Activated B cell treated with CpG ODN at 0.5 μM for 24 hours (primary cell): ENCODE data around the gene ANP32A. TPM values are rescaled to one million over a fixed set of nuclear protein-coding genes. Genes with fewer than 3 reads are reported as not detected.
"Not testable (repeated sequence)": the region's sequence is repeated elsewhere in the genome, so short reads cannot be mapped to it uniquely, and the experiment has no call there.

Experiments used
- ATAC-seq: fragments of 200-7000 bp; cut with Tn5 transposase; one replicate; pipeline ENCODE4 v1.10.0; 2021; ENCODE audit warnings: low read depth, mild to moderate bottlenecking, moderate library complexity
- CTCF ChIA-PET: fragments of 350-600 bp; sonication (Branson Sonifier 250); formaldehyde crosslinking; loops from one replicate; lab custom pipeline; 2021; ENCODE audit warnings: antibody characterized with exemption; lab: Charles Lee
- POLR2A ChIA-PET: fragments of 350-600 bp; sonication (Branson Sonifier 250); formaldehyde crosslinking; loops from one replicate; lab custom pipeline; 2021; ENCODE audit warnings: antibody characterized with exemption; lab: Charles Lee
- DNase-seq: peaks from one replicate; pipeline ENCODE4 v3.0.0; 2022
- H3K27ac Mint-ChIP-seq: one replicate; pipeline ENCODE4 v1.8.0; 2020; ENCODE audit warnings: mixed read lengths
- H3K27me3 Mint-ChIP-seq: one replicate; pipeline ENCODE4 v1.8.0; 2021; ENCODE audit warnings: mixed read lengths
- H3K36me3 Mint-ChIP-seq: one replicate; pipeline ENCODE4 v1.8.0; 2021; ENCODE audit warnings: low read depth, mixed read lengths
- H3K4me1 Mint-ChIP-seq: one replicate; pipeline ENCODE4 v1.8.0; 2021; ENCODE audit warnings: mixed read lengths
- H3K4me3 Mint-ChIP-seq: one replicate; pipeline ENCODE4 v1.8.0; 2020; ENCODE audit warnings: mild to moderate bottlenecking, mixed read lengths
- H3K9me3 Mint-ChIP-seq: one replicate; pipeline ENCODE4 v1.8.0; 2020; ENCODE audit warnings: mixed read lengths
- CTCF ChIP-seq: fragments of 200-600 bp; IDR thresholded peaks from one replicate; pipeline ENCODE4 v1.8.0; 2022; ENCODE audit warnings: antibody characterized with exemption, mild to moderate bottlenecking
- intact Hi-C: fragments of 100-400 bp; cut with micrococcal nuclease; formaldehyde crosslinking; loops from one replicate; pipeline ENCODE4 v1.15.1; 2024
- total RNA-seq: library from RNA; stranded (reverse); gene quantifications from 2 replicates; pipeline ENCODE4 v1.2.3, GENCODE V29; 2022

Gene ANP32A
- total RNA-seq, 1 donor from 2014 or later, result 199 TPM

GRCh38 chr15:68767833-68768232, 52.9 kb downstream of the ANP32A start:
- intact Hi-C loops, result no loop called here
- H3K4me3 Mint-ChIP-seq, result no peak overlapping the region
- H3K27ac Mint-ChIP-seq, result no peak overlapping the region
- TF ChIP-seq CTCF, result no peak
- H3K9me3 Mint-ChIP-seq, result no peaks in the 10 kb centered on the region
- DNase-seq (no peak), ATAC-seq (no peak)
- H3K27me3 Mint-ChIP-seq, result peaks cover 3% of the 10 kb centered on the region
- H3K4me1 Mint-ChIP-seq, result no peaks in the 10 kb centered on the region
- ChIA-PET POLR2A (no interaction called here), CTCF (no interaction called here)
- no peaks in the 10 kb centered on the region for H3K36me3 Mint-ChIP-seq

- H3K4me1 Mint-ChIP-seq, result no peaks in the 10 kb centered on the region
- ATAC-seq (no peak), DNase-seq (no peak)
- peaks cover 3% of the 10 kb centered on the region for H3K27me3 Mint-ChIP-seq
- ChIA-PET CTCF (interaction anchor here (1.5 kb wide), 1 partner anchor 109 kb away, joined by 5 read pairs; no protein-coding TSS in a partner anchor), POLR2A (interaction anchor here (1.0 kb wide), 1 partner anchor 46 kb away, joined by 3 read pairs; no protein-coding TSS in a partner anchor)
- no peak overlapping the region for H3K4me3 Mint-ChIP-seq
- TF ChIP-seq CTCF, result no peak
- intact Hi-C loops, result no loop called here
- no peak overlapping the region for H3K27ac Mint-ChIP-seq
- no peaks in the 10 kb centered on the region for H3K9me3 Mint-ChIP-seq
- H3K36me3 Mint-ChIP-seq, result no peaks in the 10 kb centered on the region
These were observed 54.9 kb downstream of the ANP32A start for GRCh38 chr15:68765602-68766368.

GRCh38 chr15:68764090-68764489, 56.6 kb downstream of the ANP32A start:
- Mint-ChIP-seq H3K27me3 (peaks cover 3% of the 10 kb centered on the region), H3K9me3 (no peaks in the 10 kb centered on the region), H3K4me1 (no peaks in the 10 kb centered on the region), H3K4me3 (no peak overlapping the region), H3K27ac (no peak overlapping the region), H3K36me3 (no peaks in the 10 kb centered on the region)
- CTCF ChIA-PET, result interaction anchor here (1.5 kb wide), 1 partner anchor 111 kb away, joined by 5 read pairs; no protein-coding TSS in a partner anchor
- DNase-seq (no peak), ATAC-seq (no peak)
- no peak for TF ChIP-seq CTCF
- POLR2A ChIA-PET, result interaction anchor here (0.7 kb wide), 1 partner anchor 17 kb away, joined by 3 read pairs; no protein-coding TSS in a partner anchor
- intact Hi-C loops, result no loop called here

- no peaks in the 10 kb centered on the region for H3K36me3 Mint-ChIP-seq
- DNase-seq, result no peak
- ATAC-seq, result no peak
- no peak overlapping the region for H3K27ac Mint-ChIP-seq
- no peaks in the 10 kb centered on the region for H3K4me1 Mint-ChIP-seq
- H3K9me3 Mint-ChIP-seq, result no peaks in the 10 kb centered on the region
- ChIA-PET CTCF (no interaction called here), POLR2A (no interaction called here)
- no peak overlapping the region for H3K4me3 Mint-ChIP-seq
- TF ChIP-seq CTCF, result no peak
- intact Hi-C loops, result no loop called here
- H3K27me3 Mint-ChIP-seq, result peaks cover 6% of the 10 kb centered on the region
These were observed 57.6 kb downstream of the ANP32A start for GRCh38 chr15:68763063-68763462.

GRCh38 chr15:68759982-68760579, 60.6 kb downstream of the ANP32A start:
- H3K36me3 Mint-ChIP-seq, DNase-seq, H3K9me3 Mint-ChIP-seq, intact Hi-C loops, H3K4me1 Mint-ChIP-seq, ATAC-seq, H3K27ac Mint-ChIP-seq, POLR2A ChIA-PET, CTCF ChIA-PET, H3K4me3 Mint-ChIP-seq: not testable (repeated sequence)
- H3K27me3 Mint-ChIP-seq, result peaks cover 14% of the 10 kb centered on the region
